Muscle layer of duodenum (tissue), 2 donors: ENCODE results near the gene FSTL4.

Experiments used
- H3K27ac ChIP-seq: one replicate; pipeline ENCODE4 v1.7.0; 2013; ENCODE audit warnings: mild to moderate bottlenecking, low read length
- H3K27me3 ChIP-seq: one replicate; pipeline ENCODE4 v1.7.0; 2013; ENCODE audit warnings: low read depth, mild to moderate bottlenecking, control low read depth, low read length
- H3K36me3 ChIP-seq, 2 donors: one replicate each; pipeline ENCODE4 v1.7.0; 2013; ENCODE audit warnings: low read length in 2 of 2, control low read depth in 1 of 2, mild to moderate bottlenecking in 1 of 2; ENCODE audit not compliant: insufficient read depth in 2 of 2, control insufficient read depth in 1 of 2
- H3K4me1 ChIP-seq, 2 donors: one replicate each; pipeline ENCODE4 v1.7.0; 2013; ENCODE audit warnings: low read length in 2 of 2, mild to moderate bottlenecking in 2 of 2, control low read depth in 1 of 2, moderate library complexity in 1 of 2; ENCODE audit not compliant: insufficient read depth in 2 of 2, control insufficient read depth in 1 of 2
- H3K4me3 ChIP-seq, 2 donors: one replicate each; pipeline ENCODE4 v1.7.0; 2013; ENCODE audit warnings: low read length in 2 of 2, low read depth in 1 of 2, mild to moderate bottlenecking in 1 of 2
- H3K9me3 ChIP-seq, 2 donors: one replicate each; pipeline ENCODE4 v1.7.0; 2013; ENCODE audit warnings: low read length in 2 of 2, control low read depth in 1 of 2, mild to moderate bottlenecking in 1 of 2; ENCODE audit not compliant: control insufficient read depth in 1 of 2
- donor health status: healthy.

FSTL4 gene

GRCh38 chr5:133253671-133254070 is 358.7 kb downstream of the FSTL4 start:
- H3K27me3 ChIP-seq, result no peaks in the 10 kb centered on the region
- no peaks in the 10 kb centered on the region for H3K36me3 ChIP-seq
- H3K4me1 ChIP-seq, result no peaks in the 10 kb centered on the region
- no peak overlapping the region for H3K4me3 ChIP-seq
- H3K9me3 ChIP-seq, result no peaks in the 10 kb centered on the region
- no peak overlapping the region for H3K27ac ChIP-seq

- H3K36me3 ChIP-seq, result no peaks in the 10 kb centered on the region
- H3K9me3 ChIP-seq, result no peaks in the 10 kb centered on the region
- H3K4me3 ChIP-seq, result no peak overlapping the region
- H3K4me1 ChIP-seq, result no peaks in the 10 kb centered on the region
- H3K27me3 ChIP-seq, result no peaks in the 10 kb centered on the region
- no peak overlapping the region for H3K27ac ChIP-seq
These were observed 359.3 kb downstream of the FSTL4 start for GRCh38 chr5:133253070-133253469.

- Histone ChIP-seq H3K9me3 (no peaks in the 10 kb centered on the region), H3K27ac (no peak overlapping the region), H3K4me1 (no peaks in the 10 kb centered on the region), H3K36me3 (no peaks in the 10 kb centered on the region), H3K27me3 (no peaks in the 10 kb centered on the region), H3K4me3 (no peak overlapping the region)
These were observed 360.2 kb downstream of the FSTL4 start for GRCh38 chr5:133252133-133252480.

GRCh38 chr5:133251296-133252132 is 360.8 kb downstream of the FSTL4 start:
- Histone ChIP-seq H3K9me3 (no peaks in the 10 kb centered on the region), H3K4me3 (no peak overlapping the region), H3K4me1 (no peaks in the 10 kb centered on the region), H3K36me3 (no peaks in the 10 kb centered on the region), H3K27ac (no peak overlapping the region), H3K27me3 (no peaks in the 10 kb centered on the region)

GRCh38 chr5:133250527-133250926 is 361.8 kb downstream of the FSTL4 start:
- Histone ChIP-seq H3K4me1 (no peaks in the 10 kb centered on the region), H3K4me3 (no peak overlapping the region), H3K27me3 (no peaks in the 10 kb centered on the region), H3K36me3 (no peaks in the 10 kb centered on the region), H3K27ac (no peak overlapping the region), H3K9me3 (no peaks in the 10 kb centered on the region)

- Histone ChIP-seq H3K4me1 (no peaks in the 10 kb centered on the region), H3K4me3 (no peak overlapping the region), H3K27ac (no peak overlapping the region), H3K36me3 (no peaks in the 10 kb centered on the region), H3K27me3 (no peaks in the 10 kb centered on the region), H3K9me3 (no peaks in the 10 kb centered on the region)
These were observed 362.7 kb downstream of the FSTL4 start for GRCh38 chr5:133249593-133249992.

GRCh38 chr5:133247881-133248624 is 364.3 kb downstream of the FSTL4 start:
- Histone ChIP-seq H3K4me1 (no peaks in the 10 kb centered on the region), H3K27ac (no peak overlapping the region), H3K9me3 (no peaks in the 10 kb centered on the region)

GRCh38 chr5:133247151-133247709 is 365.1 kb downstream of the FSTL4 start:
- Histone ChIP-seq H3K4me3 (no peak overlapping the region), H3K27me3 (no peaks in the 10 kb centered on the region), H3K9me3 (no peaks in the 10 kb centered on the region), H3K36me3 (no peaks in the 10 kb centered on the region), H3K27ac (no peak overlapping the region), H3K4me1 (no peaks in the 10 kb centered on the region)

More at GRCh38 chr5:133247881-133248624, 364.3 kb downstream of the FSTL4 start:
- Histone ChIP-seq H3K36me3 (no peaks in the 10 kb centered on the region), H3K4me3 (no peak overlapping the region), H3K27me3 (no peaks in the 10 kb centered on the region)

- Histone ChIP-seq H3K9me3 (no peaks in the 10 kb centered on the region), H3K27ac (no peak overlapping the region), H3K4me3 (no peak overlapping the region), H3K36me3 (no peaks in the 10 kb centered on the region), H3K27me3 (no peaks in the 10 kb centered on the region), H3K4me1 (no peaks in the 10 kb centered on the region)
These were observed 365.8 kb downstream of the FSTL4 start for GRCh38 chr5:133246376-133247150.

GRCh38 chr5:133246053-133246370 is 366.3 kb downstream of the FSTL4 start:
- Histone ChIP-seq H3K36me3 (no peaks in the 10 kb centered on the region), H3K9me3 (no peaks in the 10 kb centered on the region), H3K4me3 (no peak overlapping the region), H3K4me1 (no peaks in the 10 kb centered on the region), H3K27me3 (no peaks in the 10 kb centered on the region), H3K27ac (no peak overlapping the region)
